ENCODE measurements around the gene LTO1.

DNA sequence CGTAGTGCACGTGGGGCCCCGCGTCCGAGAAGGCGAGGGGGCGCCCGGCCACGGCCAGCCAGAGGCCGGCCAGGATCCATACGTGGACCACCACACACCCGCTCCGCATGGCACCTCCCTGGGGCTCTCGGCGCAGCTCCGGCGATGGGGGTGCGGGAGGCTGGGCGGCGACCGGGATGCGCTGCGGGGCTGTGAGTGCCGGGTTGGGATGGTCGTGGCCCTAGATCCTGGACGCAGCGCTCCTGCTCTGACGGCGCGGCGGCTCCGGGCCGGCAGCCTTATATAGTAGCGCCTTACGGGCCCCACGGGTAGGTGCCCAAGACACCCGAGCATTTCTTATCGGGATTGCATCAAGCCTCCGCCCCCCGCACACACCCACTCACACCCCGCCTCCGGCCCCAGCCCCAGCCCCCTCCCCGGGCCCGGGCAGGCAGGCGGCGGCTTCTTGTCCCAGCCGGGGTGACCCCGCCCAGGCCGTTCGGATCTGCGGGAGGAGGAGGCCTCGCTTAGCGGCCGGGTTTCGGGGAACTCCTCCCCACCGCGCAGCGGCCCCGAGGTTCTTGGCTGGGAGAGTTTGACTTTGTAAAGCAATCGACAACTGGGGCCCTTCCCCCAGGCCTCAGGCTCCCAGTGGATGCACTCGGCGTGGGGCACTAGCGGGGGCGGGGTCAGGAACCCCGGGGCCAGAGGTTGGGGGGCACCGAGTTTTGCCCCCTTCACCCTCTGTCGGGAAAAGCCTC is 28.8 kb upstream of the LTO1 start, which contains the start of gene FGF19:
- TF ChIP-seq, protein P1, sequence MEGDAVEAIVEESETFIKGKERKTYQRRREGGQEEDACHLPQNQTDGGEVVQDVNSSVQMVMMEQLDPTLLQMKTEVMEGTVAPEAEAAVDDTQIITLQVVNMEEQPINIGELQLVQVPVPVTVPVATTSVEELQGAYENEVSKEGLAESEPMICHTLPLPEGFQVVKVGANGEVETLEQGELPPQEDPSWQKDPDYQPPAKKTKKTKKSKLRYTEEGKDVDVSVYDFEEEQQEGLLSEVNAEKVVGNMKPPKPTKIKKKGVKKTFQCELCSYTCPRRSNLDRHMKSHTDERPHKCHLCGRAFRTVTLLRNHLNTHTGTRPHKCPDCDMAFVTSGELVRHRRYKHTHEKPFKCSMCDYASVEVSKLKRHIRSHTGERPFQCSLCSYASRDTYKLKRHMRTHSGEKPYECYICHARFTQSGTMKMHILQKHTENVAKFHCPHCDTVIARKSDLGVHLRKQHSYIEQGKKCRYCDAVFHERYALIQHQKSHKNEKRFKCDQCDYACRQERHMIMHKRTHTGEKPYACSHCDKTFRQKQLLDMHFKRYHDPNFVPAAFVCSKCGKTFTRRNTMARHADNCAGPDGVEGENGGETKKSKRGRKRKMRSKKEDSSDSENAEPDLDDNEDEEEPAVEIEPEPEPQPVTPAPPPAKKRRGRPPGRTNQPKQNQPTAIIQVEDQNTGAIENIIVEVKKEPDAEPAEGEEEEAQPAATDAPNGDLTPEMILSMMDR (IDR thresholded peaks at IDR 0.05): no peak
- TF ChIP-seq ZFX (IDR thresholded peaks at IDR 0.05; ENCODE audit: borderline replicate concordance): no peak
